GM21619 (cell line): Measurements from ENCODE around the gene SMARCB1.

ENCODE experiments used
- ATAC-seq: cut with Tn5 transposase; IDR thresholded peaks from one replicate; pipeline ENCODE4 v1.9.1; 2021; ENCODE audit not compliant: unreplicated experiment

The SMARCB1 gene

DNA sequence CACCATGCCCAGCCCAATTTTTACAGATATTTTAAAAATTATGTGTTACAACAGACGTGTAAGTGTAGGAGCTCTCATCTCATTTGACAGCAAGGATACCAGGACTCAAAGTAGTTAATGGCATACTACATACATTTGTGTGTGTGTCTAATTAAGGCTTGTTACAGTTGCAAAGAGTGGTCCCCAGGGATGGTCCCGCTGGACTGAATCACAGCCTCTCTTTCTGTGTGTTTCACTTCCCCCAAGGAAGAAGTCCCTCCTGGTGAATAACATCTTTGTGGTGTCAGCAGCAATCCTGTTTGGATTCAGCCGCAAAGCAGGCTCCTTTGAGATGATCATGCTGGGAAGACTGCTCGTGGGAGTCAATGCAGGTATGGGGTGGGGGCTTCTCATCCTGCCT lies 88.1 kb downstream of the SMARCB1 start:
- ATAC-seq = no peak

DNA sequence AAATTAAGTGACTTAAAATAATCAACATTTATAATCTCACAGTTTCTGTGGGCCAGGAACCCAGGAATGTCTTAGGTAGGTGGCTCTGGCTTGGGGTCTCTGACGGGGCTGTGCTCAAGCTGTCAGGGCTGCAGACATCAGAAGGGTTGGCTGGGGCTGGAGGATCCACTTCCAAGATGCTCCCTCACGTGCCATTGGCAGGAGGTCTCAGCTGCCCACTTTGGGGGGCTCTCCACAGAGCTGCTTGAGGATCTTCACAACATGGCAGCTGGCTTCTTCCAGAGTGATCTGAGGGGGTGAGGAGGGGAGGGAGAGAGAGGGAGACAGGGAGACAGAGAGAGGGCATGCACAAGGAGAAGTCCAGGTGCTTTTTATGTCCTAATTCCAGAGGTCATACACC lies 89.0 kb downstream of the SMARCB1 start:
- ATAC-seq = no peak

DNA sequence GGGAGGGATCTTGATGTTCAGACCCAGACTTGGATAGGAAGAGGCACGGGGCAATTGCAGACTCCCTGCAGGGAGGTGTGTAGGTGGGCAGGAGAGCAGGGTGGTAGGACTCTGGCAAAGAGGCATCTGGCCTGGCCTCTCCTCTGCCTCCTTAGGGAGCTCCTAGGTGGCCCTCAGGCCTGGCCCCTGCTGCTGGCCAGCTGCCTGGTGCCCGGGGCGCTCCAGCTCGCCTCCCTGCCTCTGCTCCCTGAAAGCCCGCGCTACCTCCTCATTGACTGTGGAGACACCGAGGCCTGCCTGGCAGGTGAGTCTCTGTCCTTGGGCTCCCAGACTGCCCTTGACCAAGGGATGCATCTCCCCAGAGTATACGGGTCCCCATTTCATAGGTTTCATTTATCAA lies 90.8 kb downstream of the SMARCB1 start:
- ATAC-seq = no peak

DNA sequence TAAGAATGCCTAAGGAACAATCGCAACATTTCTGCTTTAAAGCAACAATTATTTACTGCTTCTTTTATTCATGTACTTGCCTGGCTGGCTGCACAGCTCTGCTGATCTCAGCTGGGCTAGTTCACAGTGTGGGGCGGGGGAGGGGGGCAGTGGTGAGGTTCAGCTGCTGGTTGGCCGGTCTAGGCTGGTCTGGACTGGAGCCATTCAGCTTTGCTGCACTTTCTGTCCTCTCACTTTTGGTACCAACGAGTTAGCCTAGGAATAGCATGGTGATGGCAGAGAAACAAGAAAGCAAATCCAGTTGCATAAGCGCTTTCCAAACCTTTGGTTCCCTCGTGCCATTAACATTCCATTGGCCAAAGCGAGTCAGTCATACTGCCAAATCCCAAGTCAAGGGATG lies 91.5 kb downstream of the SMARCB1 start:
- no peak for ATAC-seq

DNA sequence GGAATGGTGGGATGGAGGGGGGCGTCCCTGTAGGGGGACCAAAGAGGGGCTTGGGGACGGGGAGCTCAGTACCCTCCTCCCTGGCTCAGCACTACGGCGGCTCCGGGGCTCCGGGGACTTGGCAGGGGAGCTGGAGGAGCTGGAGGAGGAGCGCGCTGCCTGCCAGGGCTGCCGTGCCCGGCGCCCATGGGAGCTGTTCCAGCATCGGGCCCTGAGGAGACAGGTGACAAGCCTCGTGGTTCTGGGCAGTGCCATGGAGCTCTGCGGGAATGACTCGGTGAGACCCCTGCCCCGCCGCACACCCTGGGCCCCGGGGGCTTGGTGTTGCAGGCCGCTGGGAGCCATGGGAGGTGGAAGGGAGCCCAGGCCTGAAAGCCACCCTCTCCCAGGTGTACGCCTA lies 95.6 kb downstream of the SMARCB1 start:
- ATAC-seq = no peak

DNA sequence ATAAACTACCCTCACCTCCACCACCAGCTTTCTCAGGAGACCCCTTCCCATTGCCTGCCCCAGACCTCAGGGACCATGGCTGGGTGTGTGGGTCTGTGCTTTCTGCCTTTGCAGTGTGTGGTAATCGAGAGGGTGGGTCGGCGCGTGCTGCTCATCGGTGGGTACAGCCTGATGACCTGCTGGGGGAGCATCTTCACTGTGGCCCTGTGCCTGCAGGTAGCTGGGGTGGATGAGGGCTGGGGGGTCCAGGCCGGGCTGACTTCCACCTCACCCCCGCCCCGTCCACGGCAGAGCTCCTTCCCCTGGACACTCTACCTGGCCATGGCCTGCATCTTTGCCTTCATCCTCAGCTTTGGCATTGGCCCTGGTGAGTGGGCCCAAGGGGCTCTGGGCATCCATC lies 96.9 kb downstream of the SMARCB1 start:
- ATAC-seq = no peak

DNA sequence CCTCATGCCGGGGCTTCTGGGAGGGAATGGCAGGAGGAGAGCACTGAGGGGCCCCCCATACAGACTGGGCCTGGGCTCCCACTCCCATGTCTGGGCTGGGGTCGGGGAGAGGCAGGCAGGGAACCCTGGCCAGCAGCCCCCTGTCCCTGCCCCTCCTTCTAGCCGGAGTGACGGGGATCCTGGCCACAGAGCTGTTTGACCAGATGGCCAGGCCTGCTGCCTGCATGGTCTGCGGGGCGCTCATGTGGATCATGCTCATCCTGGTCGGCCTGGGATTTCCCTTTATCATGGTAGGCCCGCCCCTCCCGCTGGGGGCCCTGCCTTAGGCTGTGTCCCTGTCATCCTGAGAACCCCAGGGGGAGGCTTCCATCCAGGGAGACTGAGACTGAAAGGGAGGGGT lies 97.4 kb downstream of the SMARCB1 start:
- ATAC-seq = no peak
